ENCODE results near the gene NUDT21. TPM values are rescaled to one million over a fixed set of nuclear protein-coding genes. Genes with fewer than 3 reads are reported as not detected.

The NUDT21 gene
- total RNA-seq, 1 experiment from 2014 or later, result 97.6 TPM

DNA sequence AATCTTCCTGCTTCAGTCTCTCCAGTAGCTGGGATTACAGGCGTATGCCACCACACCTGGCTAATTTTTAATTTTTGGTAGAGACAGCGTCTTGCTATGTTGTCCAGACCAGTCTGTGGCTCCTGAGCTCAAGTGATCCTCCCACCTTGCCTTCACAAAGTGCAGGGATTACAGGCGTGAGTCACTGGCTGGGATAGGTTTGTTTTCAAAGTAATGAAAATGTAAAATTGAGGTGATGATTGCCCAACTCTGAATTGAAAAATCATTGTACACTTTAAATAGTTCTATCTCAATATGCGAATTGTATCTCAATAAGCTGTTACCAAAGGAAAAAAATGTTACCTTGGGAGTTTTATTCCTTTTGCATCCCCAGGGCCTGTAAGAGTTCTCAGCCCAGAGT is 24.5 kb downstream of the NUDT21 start:
- in situ Hi-C loops (cut with HindIII; ENCODE audit: low pct_unique_long_range_greater_than_20kb, low sequenced_read_pairs) (no loop called here), intact Hi-C loops (cut with micrococcal nuclease; ENCODE audit: unreplicated experiment) (no loop called here)
- ChIA-PET POLR2A (no interaction called here), CTCF (no interaction called here)
- Histone ChIP-seq H3K36me3 (ENCODE audit: control insufficient read depth, insufficient read depth, low read length) (peaks cover 2% of the 10 kb centered on the region; the same call in 1 of the 2 replicates), H3K4me3 (ENCODE audit: low read depth in 2 of 2, low read length in 2 of 2) (no peak overlapping the region), H3K27ac (ENCODE audit: low read length) (no peak overlapping the region), H3K9me3 (ENCODE audit: control insufficient read depth, insufficient read depth, low read depth, low read length) (no peaks in the 10 kb centered on the region), H3K4me1 (ENCODE audit: control insufficient read depth, insufficient read depth, low read length) (peaks cover 20% of the 10 kb centered on the region), H3K27me3 (ENCODE audit: control insufficient read depth, insufficient read depth, low read length) (no peaks in the 10 kb centered on the region)
- DNase-seq (ENCODE audit: low read depth, low spot score), result no peak
- BruUV-seq (replicated peaks), result no TSS peak
- no peak for ATAC-seq
- TF ChIP-seq, protein P1, sequence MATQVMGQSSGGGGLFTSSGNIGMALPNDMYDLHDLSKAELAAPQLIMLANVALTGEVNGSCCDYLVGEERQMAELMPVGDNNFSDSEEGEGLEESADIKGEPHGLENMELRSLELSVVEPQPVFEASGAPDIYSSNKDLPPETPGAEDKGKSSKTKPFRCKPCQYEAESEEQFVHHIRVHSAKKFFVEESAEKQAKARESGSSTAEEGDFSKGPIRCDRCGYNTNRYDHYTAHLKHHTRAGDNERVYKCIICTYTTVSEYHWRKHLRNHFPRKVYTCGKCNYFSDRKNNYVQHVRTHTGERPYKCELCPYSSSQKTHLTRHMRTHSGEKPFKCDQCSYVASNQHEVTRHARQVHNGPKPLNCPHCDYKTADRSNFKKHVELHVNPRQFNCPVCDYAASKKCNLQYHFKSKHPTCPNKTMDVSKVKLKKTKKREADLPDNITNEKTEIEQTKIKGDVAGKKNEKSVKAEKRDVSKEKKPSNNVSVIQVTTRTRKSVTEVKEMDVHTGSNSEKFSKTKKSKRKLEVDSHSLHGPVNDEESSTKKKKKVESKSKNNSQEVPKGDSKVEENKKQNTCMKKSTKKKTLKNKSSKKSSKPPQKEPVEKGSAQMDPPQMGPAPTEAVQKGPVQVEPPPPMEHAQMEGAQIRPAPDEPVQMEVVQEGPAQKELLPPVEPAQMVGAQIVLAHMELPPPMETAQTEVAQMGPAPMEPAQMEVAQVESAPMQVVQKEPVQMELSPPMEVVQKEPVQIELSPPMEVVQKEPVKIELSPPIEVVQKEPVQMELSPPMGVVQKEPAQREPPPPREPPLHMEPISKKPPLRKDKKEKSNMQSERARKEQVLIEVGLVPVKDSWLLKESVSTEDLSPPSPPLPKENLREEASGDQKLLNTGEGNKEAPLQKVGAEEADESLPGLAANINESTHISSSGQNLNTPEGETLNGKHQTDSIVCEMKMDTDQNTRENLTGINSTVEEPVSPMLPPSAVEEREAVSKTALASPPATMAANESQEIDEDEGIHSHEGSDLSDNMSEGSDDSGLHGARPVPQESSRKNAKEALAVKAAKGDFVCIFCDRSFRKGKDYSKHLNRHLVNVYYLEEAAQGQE (IDR thresholded peaks at IDR 0.05; ENCODE audit: insufficient read depth in 1 of 2, low read depth in 2 of 2, low read length in 1 of 2), result no peak
- TF ChIP-seq, protein P2, sequence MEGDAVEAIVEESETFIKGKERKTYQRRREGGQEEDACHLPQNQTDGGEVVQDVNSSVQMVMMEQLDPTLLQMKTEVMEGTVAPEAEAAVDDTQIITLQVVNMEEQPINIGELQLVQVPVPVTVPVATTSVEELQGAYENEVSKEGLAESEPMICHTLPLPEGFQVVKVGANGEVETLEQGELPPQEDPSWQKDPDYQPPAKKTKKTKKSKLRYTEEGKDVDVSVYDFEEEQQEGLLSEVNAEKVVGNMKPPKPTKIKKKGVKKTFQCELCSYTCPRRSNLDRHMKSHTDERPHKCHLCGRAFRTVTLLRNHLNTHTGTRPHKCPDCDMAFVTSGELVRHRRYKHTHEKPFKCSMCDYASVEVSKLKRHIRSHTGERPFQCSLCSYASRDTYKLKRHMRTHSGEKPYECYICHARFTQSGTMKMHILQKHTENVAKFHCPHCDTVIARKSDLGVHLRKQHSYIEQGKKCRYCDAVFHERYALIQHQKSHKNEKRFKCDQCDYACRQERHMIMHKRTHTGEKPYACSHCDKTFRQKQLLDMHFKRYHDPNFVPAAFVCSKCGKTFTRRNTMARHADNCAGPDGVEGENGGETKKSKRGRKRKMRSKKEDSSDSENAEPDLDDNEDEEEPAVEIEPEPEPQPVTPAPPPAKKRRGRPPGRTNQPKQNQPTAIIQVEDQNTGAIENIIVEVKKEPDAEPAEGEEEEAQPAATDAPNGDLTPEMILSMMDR (IDR thresholded peaks at IDR 0.05), result no peak
- TF ChIP-seq POLR2AphosphoS5 (IDR thresholded peaks at IDR 0.05; ENCODE audit: low read depth, low read length) (no peak), SIN3A (IDR thresholded peaks at IDR 0.05; ENCODE audit: borderline replicate concordance, insufficient read depth, low read depth, low read length) (no peak), TCF7L2 (IDR thresholded peaks at IDR 0.05; ENCODE audit: low read depth, low read length) (no peak)

DNA sequence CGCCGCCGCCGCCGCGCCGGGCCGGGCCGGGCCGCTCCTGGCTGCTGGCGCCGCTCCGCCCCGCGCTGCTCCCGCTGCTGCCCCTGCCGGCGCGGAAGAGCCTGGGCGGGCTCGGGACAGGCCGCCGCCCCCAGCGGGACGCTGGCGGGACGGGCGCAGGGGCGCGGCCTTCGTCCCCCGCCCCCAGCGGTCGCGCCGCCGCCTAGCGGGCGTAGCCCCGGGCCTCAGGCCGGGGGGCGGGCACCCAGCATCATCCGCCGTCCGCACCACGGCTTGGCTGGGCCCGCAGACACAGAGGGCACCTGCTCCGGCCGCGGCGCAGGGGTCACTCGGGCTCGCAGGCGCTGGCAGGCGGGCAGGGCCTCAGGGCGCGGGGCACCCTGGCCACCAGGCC is 25.7 kb downstream of the NUDT21 start, which contains the start of gene AMFR:
AMFR (minus strand) TSS at position 107 of the 394 bp plus-strand sequence. CDS start 218 bp downstream, outside the sequence.
- peak; percentile 98 for ATAC-seq
- no peaks in the 10 kb centered on the region for H3K9me3 ChIP-seq (ENCODE audit: control insufficient read depth, insufficient read depth, low read depth, low read length)
- peaks cover 23% of the 10 kb centered on the region for H3K4me1 ChIP-seq (ENCODE audit: control insufficient read depth, insufficient read depth, low read length)
- ChIA-PET CTCF (no interaction called here), POLR2A (no interaction called here)
- TF ChIP-seq, protein P2 (IDR thresholded peaks at IDR 0.05), result peak; percentile 66
- no peak for TF ChIP-seq POLR2AphosphoS5 (IDR thresholded peaks at IDR 0.05; ENCODE audit: low read depth, low read length)
- H3K27ac ChIP-seq (ENCODE audit: low read length), result peak within 1 kb of the TSS; percentile 70
- intact Hi-C loops (cut with micrococcal nuclease; ENCODE audit: unreplicated experiment) (no loop called here), in situ Hi-C loops (cut with HindIII; ENCODE audit: low pct_unique_long_range_greater_than_20kb, low sequenced_read_pairs) (no loop called here)
- no TSS peak for BruUV-seq (replicated peaks)
- H3K27me3 ChIP-seq (ENCODE audit: control insufficient read depth, insufficient read depth, low read length), result no peaks in the 10 kb centered on the region
- H3K4me3 ChIP-seq (ENCODE audit: low read depth in 2 of 2, low read length in 2 of 2), result peak within 1 kb of the TSS; percentile 58 to 74
- peaks cover 2% of the 10 kb centered on the region; the same call in 1 of the 2 replicates for H3K36me3 ChIP-seq (ENCODE audit: control insufficient read depth, insufficient read depth, low read length)
- no peak for DNase-seq (ENCODE audit: low read depth, low spot score)
